Lower lobe of right lung (tissue), 2 donors: ENCODE data around the gene MSI2. TPM values are rescaled to one million over a fixed set of nuclear protein-coding genes. Genes with fewer than 3 reads are reported as not detected.

Experiments used
- ATAC-seq, 2 donors: fragments of 200-7000 bp; cut with Tn5 transposase; one replicate each; pipeline ENCODE4 v1.9.1; 2020 to 2022; ENCODE audit warnings: mild to moderate bottlenecking in 2 of 2, moderate library complexity in 2 of 2
- DNase-seq: peaks from one replicate; pipeline ENCODE4 v3.0.0-alpha.2; 2020
- H3K27ac ChIP-seq: fragments of 200-600 bp; one replicate; pipeline ENCODE4 v1.8.0; 2022
- H3K27me3 ChIP-seq: fragments of 200-600 bp; one replicate; pipeline ENCODE4 v1.8.0; 2022; ENCODE audit warnings: low read depth
- H3K36me3 ChIP-seq: fragments of 200-600 bp; one replicate; pipeline ENCODE4 v1.8.0; 2022; ENCODE audit warnings: mild to moderate bottlenecking
- H3K4me1 ChIP-seq: fragments of 200-600 bp; one replicate; pipeline ENCODE4 v1.8.0; 2022
- H3K4me3 ChIP-seq: fragments of 200-600 bp; one replicate; pipeline ENCODE4 v1.8.0; 2022; ENCODE audit warnings: mild to moderate bottlenecking
- H3K9me3 ChIP-seq: fragments of 200-600 bp; one replicate; pipeline ENCODE4 v1.8.0; 2022
- intact Hi-C: fragments of 100-400 bp; cut with DNase I; formaldehyde crosslinking; loops from one replicate; pipeline ENCODE4 v1.11.0; 2022
- total RNA-seq: library from RNA; stranded (reverse); fragmentation: NEBNext Ultra II Directional; extraction: Animal tissue kit (Norgen Biotek cat#: 25700); gene quantifications from one replicate; pipeline ENCODE4 v1.2.1, GENCODE V29; 2021
- TF ChIP-seq, protein P1 (sequence below): fragments of 200-600 bp; IDR thresholded peaks from one replicate; pipeline ENCODE4 v1.8.0; 2022; ENCODE audit warnings: antibody characterized with exemption, mild to moderate bottlenecking
- donor health status: DM: no; HTN: yes; CAD: no; lungs with severe emphysema.

Gene MSI2
- total RNA-seq, 1 donor from 2014 or later = 43.9 TPM

GRCh38 chr17:57694051-57694450, 437.7 kb downstream of the MSI2 start:
- no peak overlapping the region for H3K27ac ChIP-seq
- no peaks in the 10 kb centered on the region for H3K36me3 ChIP-seq
- TF ChIP-seq, protein P1, sequence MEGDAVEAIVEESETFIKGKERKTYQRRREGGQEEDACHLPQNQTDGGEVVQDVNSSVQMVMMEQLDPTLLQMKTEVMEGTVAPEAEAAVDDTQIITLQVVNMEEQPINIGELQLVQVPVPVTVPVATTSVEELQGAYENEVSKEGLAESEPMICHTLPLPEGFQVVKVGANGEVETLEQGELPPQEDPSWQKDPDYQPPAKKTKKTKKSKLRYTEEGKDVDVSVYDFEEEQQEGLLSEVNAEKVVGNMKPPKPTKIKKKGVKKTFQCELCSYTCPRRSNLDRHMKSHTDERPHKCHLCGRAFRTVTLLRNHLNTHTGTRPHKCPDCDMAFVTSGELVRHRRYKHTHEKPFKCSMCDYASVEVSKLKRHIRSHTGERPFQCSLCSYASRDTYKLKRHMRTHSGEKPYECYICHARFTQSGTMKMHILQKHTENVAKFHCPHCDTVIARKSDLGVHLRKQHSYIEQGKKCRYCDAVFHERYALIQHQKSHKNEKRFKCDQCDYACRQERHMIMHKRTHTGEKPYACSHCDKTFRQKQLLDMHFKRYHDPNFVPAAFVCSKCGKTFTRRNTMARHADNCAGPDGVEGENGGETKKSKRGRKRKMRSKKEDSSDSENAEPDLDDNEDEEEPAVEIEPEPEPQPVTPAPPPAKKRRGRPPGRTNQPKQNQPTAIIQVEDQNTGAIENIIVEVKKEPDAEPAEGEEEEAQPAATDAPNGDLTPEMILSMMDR = no peak
- intact Hi-C loops = no loop called here
- H3K4me3 ChIP-seq = no peak overlapping the region
- H3K27me3 ChIP-seq = no peaks in the 10 kb centered on the region
- no peak for DNase-seq
- no peaks in the 10 kb centered on the region for H3K4me1 ChIP-seq
- H3K9me3 ChIP-seq = no peaks in the 10 kb centered on the region
- no peak for ATAC-seq

DNA sequence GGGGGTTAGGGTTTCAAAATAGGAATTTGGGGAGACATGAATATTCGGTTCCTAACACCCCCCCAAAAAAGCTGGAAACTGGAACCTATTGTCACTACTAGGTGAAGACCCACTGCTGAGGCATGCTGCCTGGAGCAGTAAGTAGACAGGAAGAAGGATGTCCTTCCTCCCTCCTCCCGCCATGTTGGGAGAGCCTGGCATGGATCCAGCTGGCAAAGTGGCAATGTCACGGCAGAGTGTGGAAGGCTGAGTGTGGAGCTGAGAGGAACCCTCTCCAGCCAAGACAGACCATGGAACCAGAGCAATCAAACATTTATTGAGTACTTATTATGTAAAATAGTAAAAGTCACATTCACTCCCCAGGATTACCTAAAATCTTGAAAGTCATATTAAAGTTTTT, 439.7 kb downstream of the MSI2 start:
- Histone ChIP-seq H3K27ac (no peak overlapping the region), H3K4me1 (no peaks in the 10 kb centered on the region), H3K36me3 (no peaks in the 10 kb centered on the region), H3K9me3 (no peaks in the 10 kb centered on the region), H3K4me3 (no peak overlapping the region), H3K27me3 (no peaks in the 10 kb centered on the region)
- intact Hi-C loops = no loop called here
- ATAC-seq (no peak), DNase-seq (no peak)
- TF ChIP-seq, protein P1 = no peak

- Histone ChIP-seq H3K9me3 (no peaks in the 10 kb centered on the region), H3K4me3 (no peak overlapping the region), H3K36me3 (no peaks in the 10 kb centered on the region), H3K27ac (no peak overlapping the region), H3K27me3 (no peaks in the 10 kb centered on the region), H3K4me1 (no peaks in the 10 kb centered on the region)
- intact Hi-C loops = no loop called here
- no peak for DNase-seq
- TF ChIP-seq, protein P1 = no peak
- ATAC-seq = no peak
Observed at GRCh38 chr17:57697197-57697596, 440.9 kb downstream of the MSI2 start.

DNA sequence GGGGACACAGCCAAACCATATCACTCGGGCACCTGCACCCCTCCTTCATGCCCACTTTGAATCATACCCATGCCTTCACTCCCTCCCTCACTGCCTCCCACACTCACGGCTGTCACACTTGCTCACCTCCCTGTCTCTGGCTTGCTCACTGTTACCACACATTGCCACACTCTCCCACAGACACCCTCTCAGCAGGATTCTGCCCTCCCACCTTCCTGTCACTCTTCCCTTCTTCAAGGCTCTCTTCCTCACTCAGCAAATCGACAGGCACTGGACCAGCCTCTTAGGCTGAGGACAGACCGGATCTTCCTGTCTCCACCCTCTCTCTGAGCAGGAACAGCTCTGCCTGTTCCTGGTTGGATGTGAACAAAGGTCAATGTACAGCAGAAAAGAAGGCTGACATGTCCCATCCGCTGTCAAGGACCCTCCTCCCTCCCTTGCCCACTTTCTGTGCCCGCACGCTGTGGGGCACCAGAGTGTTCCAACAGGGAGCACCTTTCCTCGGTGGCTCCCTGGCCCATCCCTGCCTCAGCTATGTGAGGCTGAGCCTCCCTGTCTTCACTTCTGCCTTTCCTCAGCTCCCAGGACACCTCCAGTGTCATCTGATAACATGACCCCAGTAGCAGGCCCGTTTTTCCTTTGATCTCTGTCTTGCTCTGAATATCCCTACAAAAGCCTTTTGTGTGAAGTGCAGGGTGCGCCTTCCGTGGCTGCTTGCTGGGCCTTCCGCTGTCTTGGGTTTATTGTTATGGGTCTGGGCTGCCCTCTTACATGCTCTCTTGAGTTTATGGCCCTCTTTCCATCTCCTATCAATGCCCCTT, 441.8 kb downstream of the MSI2 start:
- no peak overlapping the region for H3K4me3 ChIP-seq
- H3K4me1 ChIP-seq = no peaks in the 10 kb centered on the region
- no peaks in the 10 kb centered on the region for H3K9me3 ChIP-seq
- DNase-seq (no peak), ATAC-seq (no peak)
- no peaks in the 10 kb centered on the region for H3K27me3 ChIP-seq
- TF ChIP-seq, protein P1 = no peak
- no peak overlapping the region for H3K27ac ChIP-seq
- no peaks in the 10 kb centered on the region for H3K36me3 ChIP-seq
- intact Hi-C loops = no loop called here

DNA sequence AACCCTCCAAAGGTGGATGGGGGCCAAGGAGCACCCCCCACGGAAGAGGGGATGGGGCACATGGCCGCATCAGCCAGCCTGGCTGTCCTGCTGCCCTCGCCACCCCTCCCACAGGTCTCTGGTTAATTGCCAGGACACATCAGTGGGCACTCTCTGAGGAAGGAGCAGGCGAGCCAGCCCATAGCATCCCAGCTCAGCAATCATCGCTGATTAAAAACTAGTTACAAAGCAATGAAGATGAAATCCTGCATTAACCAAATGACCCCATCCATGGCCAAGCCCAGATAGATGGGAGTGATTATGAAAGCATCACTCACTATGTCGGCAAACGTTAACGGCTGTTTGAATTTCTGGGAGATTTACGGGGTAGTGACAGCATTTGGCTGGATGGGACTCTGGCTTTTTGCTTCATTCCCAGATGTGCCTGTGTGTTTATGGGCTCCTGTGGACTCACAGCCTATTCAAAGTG, 443.5 kb downstream of the MSI2 start:
- TF ChIP-seq, protein P1 = no peak
- intact Hi-C loops = no loop called here

More for the DNA sequence above, 443.5 kb downstream of the MSI2 start:
- no peak overlapping the region for H3K27ac ChIP-seq
- no peak for DNase-seq
- no peaks in the 10 kb centered on the region for H3K27me3 ChIP-seq
- no peaks in the 10 kb centered on the region for H3K9me3 ChIP-seq
- no peaks in the 10 kb centered on the region for H3K36me3 ChIP-seq
- ATAC-seq = no peak
- no peaks in the 10 kb centered on the region for H3K4me1 ChIP-seq
- no peak overlapping the region for H3K4me3 ChIP-seq
